Uterus (tissue), 4 donors: ENCODE results near the gene CD8A. TPM values are rescaled to one million over a fixed set of nuclear protein-coding genes. Genes with fewer than 3 reads are reported as not detected.

ENCODE experiments used
- DNase-seq, 2 donors: peaks; one replicate each; pipeline ENCODE4 v3.0.0-alpha.2; 2019 to 2020
- H3K27ac ChIP-seq, 2 donors: fragments of 200-600 bp; sonication (generic); 1 replicate in 1 of 2; 2 replicates in 1 of 2; pipeline ENCODE4 v1.5.1; 2016 to 2018
- H3K27me3 ChIP-seq, 2 donors: fragments of 200-600 bp; sonication (generic); one replicate each; pipeline ENCODE4 v1.5.1; 2018 to 2019; ENCODE audit warnings: control low read depth in 1 of 2
- H3K36me3 ChIP-seq, 2 donors: fragments of 200-600 bp; sonication (generic); one replicate each; pipeline ENCODE4 v1.5.1; 2019; ENCODE audit warnings: control low read depth in 1 of 2
- H3K4me1 ChIP-seq, 2 donors: fragments of 200-600 bp; sonication (generic); one replicate each; pipeline ENCODE4 v1.5.1; 2018 to 2019; ENCODE audit warnings: control low read depth in 1 of 2
- H3K4me3 ChIP-seq, 2 donors: fragments of 200-600 bp; sonication (generic); 1 replicate in 1 of 2; 2 replicates in 1 of 2; pipeline ENCODE4 v1.5.1; 2018 to 2019; ENCODE audit warnings: mild to moderate bottlenecking in 1 of 2
- H3K9me3 ChIP-seq, 2 donors: fragments of 200-600 bp; sonication (generic); one replicate each; pipeline ENCODE4 v1.5.1; 2019; ENCODE audit warnings: control low read depth in 1 of 2
- CTCF ChIP-seq, 4 experiments: fragments of 200-600 bp in 2 of 4; fragments of 450-650 bp in 2 of 4; sonication (generic) in 2 of 4; IDR thresholded peaks; one replicate each; pipeline ENCODE4 v1.5.1; 2016 to 2019; ENCODE audit warnings: antibody characterized with exemption in 4 of 4, mild to moderate bottlenecking in 2 of 4, moderate library complexity in 1 of 4
- POLR2A ChIP-seq, 2 donors: fragments of 450-650 bp; IDR thresholded peaks; one replicate each; pipeline ENCODE4 v1.6.1; 2016; ENCODE audit warnings: antibody characterized with exemption in 2 of 2, mild to moderate bottlenecking in 1 of 2, moderate library complexity in 1 of 2
- intact Hi-C: fragments of 100-400 bp; cut with DNase I; formaldehyde crosslinking; loops from one replicate; pipeline ENCODE4 v1.15.1; 2023; ENCODE audit warnings: low total_unique reads
- total RNA-seq, 4 donors: library from RNA; depleted of rRNA in 3 of 4; stranded (reverse); fragments of >200 nt in 3 of 4; gene quantifications; one replicate each; pipeline versions ENCODE4 v1.1.0 to v1.2.4, GENCODE V29; 2014 to 2023
- donor health status: DM: yes; HTN: yes; CAD: no.

Gene CD8A
- total RNA-seq, 4 donors from 2014 or later = 0.07 to 38.5 (median 1.2) TPM

GRCh38 chr2:86822668-86823345 is 32.1 kb upstream of the CD8A start:
- Histone ChIP-seq H3K27ac (no peak overlapping the region), H3K27me3 (no peaks in the 10 kb centered on the region), H3K36me3 (no peaks in the 10 kb centered on the region), H3K4me1 (no peaks in the 10 kb centered on the region), H3K9me3 (peaks cover 0 to 4% of the 10 kb centered on the region in 2 donors), H3K4me3 (no peak overlapping the region)
- DNase-seq = no peak
- TF ChIP-seq POLR2A (IDR thresholded peaks at IDR 0.05) = no peak
- TF ChIP-seq CTCF (IDR thresholded peaks at IDR 0.05) = no peak
- intact Hi-C loops = no loop called here

GRCh38 chr2:86821842-86822241 is 31.1 kb upstream of the CD8A start:
- no peak for TF ChIP-seq POLR2A (IDR thresholded peaks at IDR 0.05)
- no peak for TF ChIP-seq CTCF (IDR thresholded peaks at IDR 0.05)
- intact Hi-C loops = no loop called here
- no peaks in the 10 kb centered on the region for H3K27me3 ChIP-seq
- DNase-seq = no peak
- H3K36me3 ChIP-seq = no peaks in the 10 kb centered on the region
- peaks cover 0 to 4% of the 10 kb centered on the region in 2 donors for H3K9me3 ChIP-seq
- H3K4me1 ChIP-seq = no peaks in the 10 kb centered on the region
- H3K4me3 ChIP-seq = no peak overlapping the region
- H3K27ac ChIP-seq = no peak overlapping the region

- DNase-seq = no peak
- intact Hi-C loops = no loop called here
- Histone ChIP-seq H3K4me1 (no peaks in the 10 kb centered on the region), H3K27me3 (no peaks in the 10 kb centered on the region), H3K9me3 (peaks cover 0 to 4% of the 10 kb centered on the region in 2 donors), H3K4me3 (no peak overlapping the region), H3K27ac (no peak overlapping the region), H3K36me3 (no peaks in the 10 kb centered on the region)
- no peak for TF ChIP-seq POLR2A (IDR thresholded peaks at IDR 0.05)
- TF ChIP-seq CTCF (IDR thresholded peaks at IDR 0.05) = no peak
Measured at GRCh38 chr2:86821306-86821705, 30.6 kb upstream of the CD8A start.

- no peaks in the 10 kb centered on the region for H3K27me3 ChIP-seq
- no peak overlapping the region for H3K4me3 ChIP-seq
- H3K36me3 ChIP-seq = no peaks in the 10 kb centered on the region
- intact Hi-C loops = no loop called here
- DNase-seq = no peak
- H3K4me1 ChIP-seq = no peaks in the 10 kb centered on the region
- H3K27ac ChIP-seq = no peak overlapping the region
- TF ChIP-seq CTCF (IDR thresholded peaks at IDR 0.05) (no peak), POLR2A (IDR thresholded peaks at IDR 0.05) (no peak)
- peaks cover 0 to 4% of the 10 kb centered on the region in 2 donors for H3K9me3 ChIP-seq
Measured at GRCh38 chr2:86818957-86819356, 28.2 kb upstream of the CD8A start.

- Histone ChIP-seq H3K4me3 (no peak overlapping the region), H3K27ac (no peak overlapping the region), H3K36me3 (no peaks in the 10 kb centered on the region), H3K4me1 (no peaks in the 10 kb centered on the region), H3K9me3 (peaks cover 0 to 4% of the 10 kb centered on the region in 2 donors), H3K27me3 (no peaks in the 10 kb centered on the region)
- no peak for DNase-seq
- TF ChIP-seq CTCF (IDR thresholded peaks at IDR 0.05) (no peak), POLR2A (IDR thresholded peaks at IDR 0.05) (no peak)
- intact Hi-C loops = no loop called here
Measured at GRCh38 chr2:86818114-86818801, 27.5 kb upstream of the CD8A start.
